HG03159 (cell line): ENCODE measurements around the gene RHBDL1.
A peak's percentile ranks its signal among the peaks of the same experiment; 100 is the strongest.

Experiments used
- ATAC-seq: cut with Tn5 transposase; IDR thresholded peaks from one replicate; pipeline ENCODE4 v1.9.1; 2021; ENCODE audit warnings: mild to moderate bottlenecking, moderate library complexity; ENCODE audit not compliant: unreplicated experiment

Gene RHBDL1

DNA sequence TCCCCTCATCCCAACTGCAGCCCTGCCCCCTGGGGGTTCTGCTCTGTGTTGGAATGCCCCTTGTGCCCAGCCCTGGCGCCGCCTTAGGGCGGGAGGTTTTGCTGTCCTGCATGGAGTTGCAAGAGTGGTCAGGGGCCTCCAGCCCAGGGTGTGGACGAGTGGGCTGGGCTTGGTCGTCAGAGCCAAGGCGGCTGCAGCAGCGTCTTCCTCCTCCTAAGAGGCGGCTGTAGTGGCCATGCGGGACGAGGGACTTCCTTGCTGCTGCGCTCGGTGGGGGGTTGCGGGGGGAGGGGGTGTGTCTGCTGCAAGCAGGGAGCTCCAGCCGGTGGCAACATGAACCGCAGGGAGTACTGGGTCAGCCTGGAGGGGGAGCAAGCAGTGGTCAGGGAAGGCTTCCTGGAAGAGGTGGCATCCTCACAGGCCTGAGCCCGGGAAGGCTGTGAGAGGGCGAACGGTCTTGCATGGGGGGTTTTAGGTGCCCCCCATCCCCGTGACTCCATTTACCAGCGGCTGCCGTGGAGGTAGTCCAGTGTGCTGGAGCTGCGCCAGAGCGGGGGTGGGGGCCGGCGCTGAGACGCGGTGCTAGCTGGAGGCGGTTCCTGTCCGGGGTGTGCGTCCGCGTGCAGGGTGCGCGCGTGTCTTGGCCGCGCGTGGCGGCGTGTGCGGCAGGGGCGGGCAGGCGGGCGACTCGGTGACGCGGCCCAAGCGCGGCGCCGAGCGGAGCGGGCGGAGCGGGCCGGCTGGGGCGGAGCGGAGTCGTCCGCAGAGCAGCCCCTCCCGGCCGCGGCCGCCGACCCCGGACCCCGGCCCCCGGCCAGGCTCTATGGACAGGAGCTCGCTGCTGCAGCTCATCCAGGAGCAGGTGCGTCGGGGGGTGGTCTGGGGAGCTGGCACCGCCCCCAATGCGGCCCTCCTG is at the start of gene RHBDL1:
Gene RHBDL1 (plus strand): TSS at position 704 of the 916 bp plus-strand sequence. CDS start 120 bp downstream, at position 824.
- no peak for ATAC-seq

DNA sequence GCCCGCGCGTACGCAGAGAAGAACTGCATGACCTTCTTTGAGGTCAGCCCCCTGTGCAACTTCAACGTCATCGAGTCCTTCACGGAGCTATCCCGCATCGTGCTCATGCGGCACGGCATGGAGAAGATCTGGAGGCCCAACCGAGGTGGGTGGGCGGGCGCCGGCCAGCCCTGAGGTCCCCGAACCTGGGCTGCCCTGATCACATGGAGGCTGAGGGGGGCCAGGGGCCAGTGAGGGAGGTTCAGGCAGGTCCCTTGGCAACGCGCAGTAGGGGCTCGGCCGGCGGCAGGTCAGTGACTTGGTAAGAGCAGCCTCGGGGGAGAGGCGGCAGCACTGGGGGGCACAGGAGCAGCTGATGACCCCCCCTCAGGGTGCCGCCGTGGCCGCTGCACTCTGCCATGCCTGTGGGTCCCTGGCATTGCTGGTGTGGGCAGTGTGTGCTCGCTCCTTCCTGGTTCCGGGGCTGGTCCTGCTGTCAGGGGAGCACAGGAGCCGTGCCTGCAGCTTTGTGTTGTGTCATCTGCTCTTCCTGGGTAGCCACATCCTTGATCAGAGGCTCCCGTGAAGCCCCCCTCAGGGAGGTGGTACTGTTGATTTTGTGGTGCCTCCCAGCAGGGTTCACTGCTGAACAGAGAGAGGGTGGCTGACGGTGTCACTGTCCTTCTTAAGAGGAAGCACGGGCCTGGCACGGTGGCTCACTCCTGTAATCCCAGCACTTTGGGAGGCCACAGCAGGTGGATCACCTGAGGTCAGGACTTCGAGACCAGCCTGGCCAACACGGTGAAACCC is 49.3 kb upstream of the RHBDL1 start:
- no peak for ATAC-seq

DNA sequence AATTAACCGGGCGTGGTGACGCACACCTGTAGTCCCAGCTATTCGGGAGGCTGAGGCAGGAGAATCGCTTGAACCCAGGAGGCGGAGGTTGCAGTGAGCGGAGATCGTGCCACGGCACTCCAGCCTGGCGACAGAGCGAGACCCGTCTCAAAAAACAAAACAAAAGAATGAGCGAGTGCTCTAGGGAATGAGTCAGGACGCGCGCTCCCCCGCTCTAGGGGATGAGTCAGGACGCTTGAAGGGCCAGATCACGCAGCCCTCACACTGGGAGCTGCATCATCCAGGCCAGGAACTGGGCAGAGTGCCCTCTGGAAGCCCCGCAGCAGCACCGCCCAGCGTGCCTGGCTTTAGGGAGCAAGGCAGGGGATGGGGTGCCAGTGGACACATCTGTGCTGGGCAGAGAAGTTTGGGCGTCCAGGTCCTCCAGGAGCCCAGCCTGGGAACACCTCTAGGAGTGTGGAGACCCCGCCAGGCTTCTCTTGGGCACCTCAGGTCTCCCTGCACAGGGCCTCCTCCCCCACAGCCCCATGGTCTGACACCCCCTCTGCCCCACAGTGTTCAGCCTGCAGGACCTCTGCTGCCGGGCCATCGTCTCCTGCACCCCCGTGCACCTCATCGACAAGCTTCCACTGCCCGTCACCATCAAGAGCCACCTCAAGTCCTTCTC is 48.6 kb upstream of the RHBDL1 start:
- ATAC-seq = no peak

DNA sequence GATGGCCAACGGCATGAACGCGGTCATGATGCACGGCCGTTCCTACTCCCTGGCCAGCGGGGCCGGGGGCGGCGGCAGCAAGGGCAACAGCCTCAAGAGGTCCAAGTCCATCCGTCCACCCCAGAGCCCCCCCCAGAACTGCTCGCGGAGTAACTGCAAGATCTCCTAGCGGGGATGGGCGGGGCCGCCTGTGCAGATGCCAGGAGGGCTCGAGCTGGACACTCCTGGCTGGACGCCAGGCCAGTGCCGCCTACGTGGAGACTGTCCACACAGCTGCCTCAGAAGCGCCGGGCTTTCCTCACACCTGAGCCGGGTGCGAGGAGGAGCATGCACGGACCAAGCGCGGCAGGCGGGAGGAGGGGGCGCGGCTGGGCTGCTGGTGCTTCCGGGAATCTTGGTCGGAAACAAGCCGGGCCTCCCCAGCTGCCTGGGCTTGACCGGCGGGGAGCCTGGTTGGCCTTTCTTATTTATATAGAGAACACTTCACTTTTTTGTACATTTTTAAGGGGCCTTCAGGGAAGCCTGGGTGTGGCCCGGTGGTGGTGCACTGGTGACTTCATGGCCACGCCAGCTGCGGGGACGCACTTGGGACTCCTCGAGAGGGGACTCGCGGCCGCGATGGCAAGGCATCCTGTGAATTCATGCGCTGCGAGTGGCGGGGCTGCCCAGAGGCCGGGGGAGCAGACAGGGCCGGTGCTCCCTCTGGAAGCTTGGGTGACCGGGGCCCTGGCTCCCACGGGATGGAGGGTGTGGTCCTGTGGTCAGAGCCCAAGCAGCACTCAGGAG is 47.8 kb upstream of the RHBDL1 start:
- ATAC-seq = no peak

DNA sequence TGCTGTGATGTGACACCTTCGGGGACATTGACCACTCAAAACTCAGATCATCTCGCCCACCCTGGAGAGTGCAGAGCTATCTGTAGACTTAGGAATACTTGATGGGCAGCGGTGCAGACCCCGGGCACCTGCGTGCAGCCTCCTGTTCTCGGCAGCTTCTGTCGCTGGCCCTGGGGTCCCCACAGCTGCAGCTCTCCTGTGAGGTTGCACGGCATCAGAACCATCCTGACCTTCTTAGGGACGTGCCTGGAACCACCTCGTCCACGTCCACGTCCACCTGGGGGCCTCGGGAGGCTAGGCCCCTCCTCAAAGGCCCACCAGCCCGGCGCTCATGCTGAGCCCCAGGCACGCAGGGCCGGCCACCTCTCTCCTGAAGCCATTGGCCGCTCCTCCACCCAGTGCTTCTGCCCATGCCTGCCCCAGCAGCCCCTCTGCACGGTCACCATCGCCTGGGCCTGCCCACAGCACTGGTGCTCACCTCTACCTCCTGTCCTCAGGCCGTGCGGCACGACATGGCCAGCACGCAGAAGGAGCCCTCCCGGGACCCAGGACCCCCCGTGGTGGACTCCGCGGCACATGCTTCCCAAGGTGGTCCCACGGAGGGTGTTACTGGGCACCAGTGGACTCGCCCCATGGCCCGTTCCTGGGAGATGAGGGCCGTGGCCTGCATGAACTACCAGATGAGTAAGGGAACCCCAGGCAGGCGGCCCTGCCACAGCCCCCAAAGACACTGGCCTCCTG is 47.0 kb upstream of the RHBDL1 start:
- ATAC-seq = no peak

DNA sequence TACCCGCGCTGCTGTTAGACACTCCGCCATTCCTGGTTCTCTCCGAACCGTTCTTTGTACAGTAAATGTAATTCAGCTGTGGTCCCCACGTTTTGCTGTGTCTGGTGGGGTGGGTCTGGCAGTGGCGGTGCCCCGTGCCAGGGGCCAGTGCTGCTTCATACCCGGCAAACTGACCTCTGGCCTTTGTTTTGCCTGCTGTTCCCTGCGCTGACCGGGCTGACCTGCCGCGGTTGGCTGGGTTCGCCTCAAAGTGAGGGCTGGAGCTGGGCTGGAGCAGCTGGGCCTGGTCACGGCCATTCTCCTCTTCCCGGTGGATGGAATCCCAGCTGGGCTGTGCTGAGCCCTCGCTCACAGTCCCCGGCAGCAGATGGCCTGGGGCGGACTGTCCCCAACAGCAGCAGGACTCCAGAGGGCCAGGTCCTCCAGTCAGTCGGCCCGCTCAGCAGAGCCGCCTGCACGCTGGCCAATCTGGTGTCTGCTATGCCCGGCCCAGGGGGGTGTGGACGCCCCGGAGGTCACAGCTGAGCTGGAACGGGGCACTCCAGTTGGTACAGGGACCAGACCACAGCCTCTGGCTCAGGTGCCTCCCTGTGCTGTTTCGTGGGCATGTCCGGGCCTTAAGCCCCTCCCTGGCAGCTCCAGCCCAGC is 46.2 kb upstream of the RHBDL1 start:
- ATAC-seq = no peak

DNA sequence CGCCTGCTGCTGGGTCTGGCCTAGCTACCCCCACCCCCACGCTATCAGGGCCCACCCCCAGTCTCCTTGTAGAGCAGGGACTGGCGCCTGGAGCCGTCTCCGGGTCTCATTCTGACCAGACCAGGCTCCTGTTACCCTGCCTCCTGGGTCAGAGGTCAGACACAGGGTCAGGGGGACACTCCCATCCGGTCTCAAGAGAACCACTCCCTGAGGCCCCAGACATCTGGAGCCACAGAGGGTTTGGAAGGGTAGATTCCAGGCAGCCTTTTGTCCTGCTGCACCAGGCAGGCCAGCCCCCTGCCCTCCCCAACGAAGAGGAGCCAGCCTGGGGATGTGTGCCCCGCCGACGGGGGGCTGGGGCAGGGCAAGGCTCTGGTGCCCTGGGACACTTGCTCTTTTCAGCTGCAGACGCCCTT is 45.6 kb upstream of the RHBDL1 start:
- ATAC-seq = no peak

DNA sequence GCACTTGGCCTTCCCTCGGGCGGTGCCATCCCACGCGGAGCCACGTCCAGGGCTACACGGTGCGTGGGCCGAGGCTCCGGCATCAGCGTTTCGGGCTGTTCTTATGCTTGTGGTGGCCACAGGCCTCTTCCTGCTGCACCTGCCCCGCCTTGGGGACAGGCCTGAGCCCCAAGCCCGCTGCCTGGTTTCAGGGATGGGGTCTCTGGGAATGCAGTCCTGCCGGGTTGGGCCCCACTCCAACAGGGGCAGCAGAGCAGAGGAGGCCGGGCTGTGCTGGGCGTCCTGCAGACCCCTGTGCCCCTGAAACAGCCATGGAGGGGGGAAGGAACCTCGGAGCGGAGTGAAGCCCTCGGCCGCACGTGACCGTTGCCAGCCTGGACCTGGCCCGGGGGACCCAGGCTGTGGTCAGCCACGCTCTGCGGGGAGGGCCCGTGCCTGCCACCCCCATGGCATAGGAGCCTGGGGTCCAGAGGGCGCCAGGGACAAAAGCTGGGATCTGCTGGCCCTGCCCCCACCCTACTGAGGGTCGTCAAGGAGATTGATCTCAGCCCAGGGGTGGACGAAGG is 45.1 kb upstream of the RHBDL1 start:
- no peak for ATAC-seq

DNA sequence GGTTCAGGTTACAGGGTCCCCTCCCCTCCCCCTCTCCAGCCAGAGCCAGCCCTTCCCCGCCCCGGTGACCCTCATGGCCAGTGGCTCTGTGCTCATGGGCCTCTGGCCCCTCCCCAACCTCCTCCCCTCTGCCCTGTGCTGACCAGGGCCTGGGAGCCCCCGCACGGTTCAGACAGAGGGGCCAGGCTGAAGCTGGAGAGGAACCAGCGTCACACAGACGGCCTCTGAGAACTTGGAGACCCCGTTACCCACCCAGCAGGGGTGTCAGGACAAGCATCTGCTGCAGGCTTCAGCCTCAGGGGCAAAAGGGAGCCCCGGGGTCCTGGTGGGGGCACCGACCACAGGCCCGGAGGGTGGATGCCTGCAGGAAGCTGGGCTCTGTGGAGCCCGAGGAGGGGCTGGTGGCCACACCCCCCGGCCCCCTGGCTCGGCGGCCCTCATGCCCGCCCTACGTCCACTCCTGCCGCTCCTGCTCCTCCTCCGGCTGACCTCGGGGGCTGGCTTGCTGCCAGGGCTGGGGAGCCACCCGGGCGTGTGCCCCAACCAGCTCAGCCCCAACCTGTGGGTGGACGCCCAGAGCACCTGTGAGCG is 44.6 kb upstream of the RHBDL1 start, which contains the start of gene WFIKKN1:
Gene WFIKKN1 (plus strand): TSS at position 171 of the 591 bp plus-strand sequence. CDS start 269 bp downstream, at position 440.
- ATAC-seq = no peak

DNA sequence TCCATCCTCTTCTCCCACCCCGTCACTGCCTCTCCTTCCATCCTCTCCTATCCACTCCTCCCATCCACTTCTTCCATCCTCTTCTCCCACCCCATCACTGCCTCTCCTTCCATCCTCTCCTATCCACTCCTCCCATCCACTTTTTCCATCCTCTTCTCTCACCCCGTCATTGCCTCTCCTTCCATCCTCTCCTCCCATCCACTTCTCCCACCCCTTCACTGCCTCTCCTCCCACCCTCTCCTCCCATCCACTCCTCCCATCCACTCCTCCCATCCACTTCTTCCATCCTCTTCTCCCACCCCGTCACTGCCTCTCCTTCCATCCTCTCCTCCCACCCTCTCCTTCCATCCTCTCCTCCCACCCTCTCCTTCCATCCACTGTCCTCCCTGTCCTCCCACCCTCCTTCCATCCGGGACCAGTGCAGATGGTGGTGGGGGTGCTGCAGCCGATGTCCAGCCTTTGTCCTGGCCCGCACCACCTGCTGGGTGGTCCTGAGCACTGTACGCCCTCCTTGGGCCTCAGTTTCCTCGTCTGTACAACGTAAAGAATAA is 43.6 kb upstream of the RHBDL1 start:
- no peak for ATAC-seq

DNA sequence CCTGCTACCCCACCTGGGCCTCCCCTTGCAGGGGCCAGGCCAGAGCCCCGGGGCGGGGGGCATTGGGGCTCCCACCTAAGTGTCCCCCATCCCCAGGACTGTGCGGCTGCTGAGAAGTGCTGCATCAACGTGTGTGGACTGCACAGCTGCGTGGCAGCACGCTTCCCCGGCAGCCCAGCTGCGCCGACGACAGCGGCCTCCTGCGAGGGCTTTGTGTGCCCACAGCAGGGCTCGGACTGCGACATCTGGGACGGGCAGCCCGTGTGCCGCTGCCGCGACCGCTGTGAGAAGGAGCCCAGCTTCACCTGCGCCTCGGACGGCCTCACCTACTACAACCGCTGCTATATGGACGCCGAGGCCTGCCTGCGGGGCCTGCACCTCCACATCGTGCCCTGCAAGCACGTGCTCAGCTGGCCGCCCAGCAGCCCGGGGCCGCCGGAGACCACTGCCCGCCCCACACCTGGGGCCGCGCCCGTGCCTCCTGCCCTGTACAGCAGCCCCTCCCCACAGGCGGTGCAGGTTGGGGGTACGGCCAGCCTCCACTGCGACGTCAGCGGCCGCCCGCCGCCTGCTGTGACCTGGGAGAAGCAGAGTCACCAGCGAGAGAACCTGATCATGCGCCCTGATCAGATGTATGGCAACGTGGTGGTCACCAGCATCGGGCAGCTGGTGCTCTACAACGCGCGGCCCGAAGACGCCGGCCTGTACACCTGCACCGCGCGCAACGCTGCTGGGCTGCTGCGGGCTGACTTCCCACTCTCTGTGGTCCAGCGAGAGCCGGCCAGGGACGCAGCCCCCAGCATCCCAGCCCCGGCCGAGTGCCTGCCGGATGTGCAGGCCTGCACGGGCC is 42.8 kb upstream of the RHBDL1 start:
- no peak for ATAC-seq

DNA sequence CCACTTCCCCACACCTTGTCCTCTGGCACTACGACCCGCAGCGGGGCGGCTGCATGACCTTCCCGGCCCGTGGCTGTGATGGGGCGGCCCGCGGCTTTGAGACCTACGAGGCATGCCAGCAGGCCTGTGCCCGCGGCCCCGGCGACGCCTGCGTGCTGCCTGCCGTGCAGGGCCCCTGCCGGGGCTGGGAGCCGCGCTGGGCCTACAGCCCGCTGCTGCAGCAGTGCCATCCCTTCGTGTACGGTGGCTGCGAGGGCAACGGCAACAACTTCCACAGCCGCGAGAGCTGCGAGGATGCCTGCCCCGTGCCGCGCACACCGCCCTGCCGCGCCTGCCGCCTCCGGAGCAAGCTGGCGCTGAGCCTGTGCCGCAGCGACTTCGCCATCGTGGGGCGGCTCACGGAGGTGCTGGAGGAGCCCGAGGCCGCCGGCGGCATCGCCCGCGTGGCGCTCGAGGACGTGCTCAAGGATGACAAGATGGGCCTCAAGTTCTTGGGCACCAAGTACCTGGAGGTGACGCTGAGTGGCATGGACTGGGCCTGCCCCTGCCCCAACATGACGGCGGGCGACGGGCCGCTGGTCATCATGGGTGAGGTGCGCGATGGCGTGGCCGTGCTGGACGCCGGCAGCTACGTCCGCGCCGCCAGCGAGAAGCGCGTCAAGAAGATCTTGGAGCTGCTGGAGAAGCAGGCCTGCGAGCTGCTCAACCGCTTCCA is 42.0 kb upstream of the RHBDL1 start:
- ATAC-seq = no peak

DNA sequence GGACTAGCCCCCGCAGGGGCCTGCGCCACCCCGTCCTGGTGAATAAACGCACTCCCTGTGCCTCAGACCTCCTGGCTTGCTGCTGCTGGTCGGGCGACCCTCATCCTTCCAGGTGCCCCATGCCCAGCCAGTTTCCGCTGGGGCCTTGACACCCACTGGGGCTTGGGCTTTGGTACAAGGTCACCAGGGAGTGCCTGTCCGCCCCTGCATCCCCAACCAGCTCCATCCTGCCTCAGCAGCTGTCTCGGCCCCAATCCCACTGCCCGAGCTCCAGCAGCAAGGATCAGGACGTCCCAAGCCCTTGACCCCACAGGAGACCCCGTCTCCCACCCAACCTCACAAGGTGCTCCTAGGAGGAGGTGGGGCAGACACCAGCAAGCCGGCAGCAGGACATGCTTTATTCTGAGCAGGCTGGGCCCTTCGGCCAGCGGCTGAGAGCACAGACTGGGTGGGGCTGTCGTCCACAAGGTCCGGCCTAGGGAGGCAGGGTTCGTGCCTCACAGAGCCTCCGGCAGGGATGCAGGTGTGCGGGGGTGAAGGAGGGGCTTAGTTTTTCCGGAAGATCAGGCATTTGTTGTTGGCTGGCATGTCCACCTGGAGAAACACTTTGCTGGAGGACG is 41.3 kb upstream of the RHBDL1 start:
- ATAC-seq = no peak

DNA sequence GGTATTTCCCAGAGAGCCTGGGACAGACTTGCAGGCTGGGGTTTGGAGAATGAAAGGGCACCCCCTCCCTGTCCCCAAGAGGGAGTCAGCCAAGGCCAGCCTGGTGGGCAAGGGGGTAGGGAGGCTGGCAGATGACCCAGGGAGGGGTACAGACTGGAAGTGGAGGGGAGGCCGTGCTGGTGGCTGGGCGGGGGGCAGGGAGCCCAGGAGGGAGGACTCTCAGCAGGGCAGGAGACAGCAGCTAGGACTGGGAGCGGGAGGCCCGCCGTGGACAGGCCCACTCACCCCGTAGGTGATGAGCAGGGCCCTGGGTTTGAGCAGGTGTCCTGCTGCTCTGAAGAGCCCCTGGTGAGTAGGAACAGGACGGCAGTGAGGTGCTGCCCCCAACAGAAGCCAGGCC is 40.5 kb upstream of the RHBDL1 start:
- ATAC-seq = no peak

DNA sequence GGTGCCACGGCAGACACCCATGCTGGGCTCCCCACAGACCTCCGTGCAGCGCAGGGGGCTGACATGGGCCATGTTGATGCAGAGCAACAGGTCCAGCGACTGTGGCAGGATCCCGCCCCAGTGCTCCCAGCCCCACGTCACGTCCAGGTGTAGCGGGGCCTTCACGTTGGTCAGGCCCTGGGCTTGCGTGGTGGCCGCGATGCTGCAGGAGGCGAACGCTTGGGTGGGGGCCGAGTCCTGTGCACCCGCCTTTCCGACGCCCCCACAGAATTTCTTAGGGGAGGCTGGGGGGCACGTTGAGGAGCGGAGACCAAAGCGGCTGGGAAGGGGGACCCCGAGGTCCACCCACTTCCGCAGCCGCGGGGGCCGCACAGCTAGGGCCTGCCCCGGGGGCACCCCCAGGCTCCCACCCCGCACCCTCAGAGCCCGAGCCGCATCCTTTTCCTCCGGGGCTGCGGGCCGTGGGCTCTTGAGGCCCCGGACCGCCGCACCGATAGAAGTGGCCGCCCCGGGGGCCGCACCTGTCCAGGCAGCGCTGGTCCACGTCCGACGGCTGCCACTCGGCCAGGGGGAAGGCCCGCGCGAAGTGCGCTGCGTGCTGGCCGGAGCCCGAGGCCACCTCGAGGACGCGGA is 39.8 kb upstream of the RHBDL1 start:
- ATAC-seq = peak; percentile 2
